ENCODE measurements around the gene NFIL3. TPM values are rescaled to one million over a fixed set of nuclear protein-coding genes. Genes with fewer than 3 reads are reported as not detected.
A peak's percentile ranks its signal among the peaks of the same experiment; 100 is the strongest.
"Not testable (repeated sequence)": the region's sequence is repeated elsewhere in the genome, so short reads cannot be mapped to it uniquely, and the experiment has no call there.

NFIL3 gene, protein sequence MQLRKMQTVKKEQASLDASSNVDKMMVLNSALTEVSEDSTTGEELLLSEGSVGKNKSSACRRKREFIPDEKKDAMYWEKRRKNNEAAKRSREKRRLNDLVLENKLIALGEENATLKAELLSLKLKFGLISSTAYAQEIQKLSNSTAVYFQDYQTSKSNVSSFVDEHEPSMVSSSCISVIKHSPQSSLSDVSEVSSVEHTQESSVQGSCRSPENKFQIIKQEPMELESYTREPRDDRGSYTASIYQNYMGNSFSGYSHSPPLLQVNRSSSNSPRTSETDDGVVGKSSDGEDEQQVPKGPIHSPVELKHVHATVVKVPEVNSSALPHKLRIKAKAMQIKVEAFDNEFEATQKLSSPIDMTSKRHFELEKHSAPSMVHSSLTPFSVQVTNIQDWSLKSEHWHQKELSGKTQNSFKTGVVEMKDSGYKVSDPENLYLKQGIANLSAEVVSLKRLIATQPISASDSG
- polyA plus RNA-seq = 100 to 1,000 TPM in 2 of 3 donors, 10 to 100 TPM in 1; 16.3 to 273 (median 153) TPM

- 0% methylated on average over 46 to 90 of the region's 92 CpGs for WGBS, 3 donors
- H3K27ac ChIP-seq (ENCODE audit: low read depth, low read length) = peak within 1 kb of the TSS; percentile 100
Measured at GRCh38 chr9:91423785-91424402, at the start of gene NFIL3. Gene NFIL3 (minus strand): TSS chr9:91423832. CDS start chr9:91410734, 13,098 bp downstream.

- 81 to 90% (median 87%) methylated on average over 3 of the region's 3 CpGs for WGBS, 3 donors
- not testable (repeated sequence) for H3K27ac ChIP-seq (ENCODE audit: low read depth, low read length)
Measured at GRCh38 chr9:91471524-91471923, 47.9 kb upstream of the NFIL3 start.

GRCh38 chr9:91465420-91465819 is 41.8 kb upstream of the NFIL3 start:
- 53 to 83% (median 82%) methylated on average over 2 of the region's 2 CpGs for WGBS, 3 donors
- H3K27ac ChIP-seq (ENCODE audit: low read depth, low read length) = no peak overlapping the region

GRCh38 chr9:91458906-91459305 is 35.3 kb upstream of the NFIL3 start:
- WGBS, 3 donors = 84 to 93% (median 92%) methylated on average over 2 of the region's 2 CpGs
- H3K27ac ChIP-seq (ENCODE audit: low read depth, low read length) = no peak overlapping the region

GRCh38 chr9:91452844-91453243 is 29.2 kb upstream of the NFIL3 start:
- no peak overlapping the region for H3K27ac ChIP-seq (ENCODE audit: low read depth, low read length)
- WGBS, 3 donors = 93 to 99% (median 93%) methylated on average over 1 of the region's 1 CpG

- WGBS, 3 donors = 77 to 95% (median 78%) methylated on average over 2 of the region's 2 CpGs
Measured at GRCh38 chr9:91451431-91452270, 28.0 kb upstream of the NFIL3 start.

DNA sequence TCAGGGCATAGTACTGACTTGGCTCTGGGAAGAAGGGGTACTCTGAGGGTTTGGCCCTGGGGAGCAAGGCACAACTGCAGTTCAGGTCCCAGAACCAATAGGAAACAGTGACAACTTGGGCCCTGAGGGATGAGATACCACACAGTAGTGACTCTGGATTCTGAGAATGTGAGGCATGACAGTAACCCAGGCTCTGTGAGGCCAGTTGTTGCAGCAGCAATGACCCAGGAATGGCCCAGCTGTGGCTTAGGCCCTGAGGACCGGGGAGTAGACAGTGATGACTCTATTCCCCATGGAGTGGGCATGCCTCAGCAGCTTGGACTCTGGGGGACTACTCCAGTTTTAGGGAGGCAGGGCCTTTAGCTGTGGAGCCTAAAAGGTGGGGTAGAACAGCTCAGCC is 21.5 kb upstream of the NFIL3 start:
- 70 to 88% (median 85%) methylated on average over 1 of the region's 1 CpG for WGBS, 3 donors
- H3K27ac ChIP-seq (ENCODE audit: low read depth, low read length) = no peak overlapping the region

More at GRCh38 chr9:91451431-91452270, 28.0 kb upstream of the NFIL3 start:
- no peak overlapping the region for H3K27ac ChIP-seq (ENCODE audit: low read depth, low read length)

DNA sequence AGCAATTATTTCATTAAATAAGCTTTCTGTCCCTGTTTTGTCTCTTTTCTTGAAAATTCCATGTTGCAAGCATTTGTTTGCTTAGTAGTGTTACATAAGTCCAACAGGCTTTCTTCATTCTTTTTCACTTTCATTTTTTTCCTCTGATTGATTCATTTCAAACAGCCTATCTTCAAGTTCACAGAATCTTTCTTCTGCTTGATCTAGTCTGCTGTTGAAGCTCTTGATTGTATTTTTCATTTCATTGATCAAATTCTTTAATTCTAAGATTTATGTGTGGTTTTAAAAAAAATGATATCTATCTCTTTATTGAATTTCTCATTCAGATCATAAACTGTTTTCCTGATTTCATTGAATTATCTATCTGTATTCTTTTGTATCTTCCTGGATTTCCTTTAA is 20.4 kb upstream of the NFIL3 start:
- H3K27ac ChIP-seq (ENCODE audit: low read depth, low read length) = no peak overlapping the region

GRCh38 chr9:91443321-91443993 is 19.8 kb upstream of the NFIL3 start:
- 72 to 85% (median 76%) methylated on average over 8 of the region's 8 CpGs for WGBS, 3 donors

DNA sequence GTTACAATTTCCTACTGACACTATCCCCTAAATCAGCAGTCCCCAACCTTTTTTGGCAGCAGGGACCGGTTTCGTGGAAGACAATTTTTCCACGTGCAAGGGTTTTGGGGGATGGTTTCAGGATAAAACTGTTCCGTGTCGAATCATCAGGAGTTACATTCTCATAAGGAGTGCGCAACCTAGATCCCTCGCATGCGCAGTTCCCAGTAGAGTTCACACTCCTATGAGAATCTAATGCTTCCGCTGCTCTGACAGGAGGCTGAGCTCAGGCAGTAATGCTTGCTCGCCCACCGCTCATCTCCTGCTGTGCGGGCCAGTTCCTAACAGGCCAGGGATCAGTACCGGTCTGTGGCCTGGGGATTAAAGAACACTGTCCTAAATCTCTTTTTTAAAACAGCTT is 13.2 kb upstream of the NFIL3 start:
- 91 to 93% (median 91%) methylated on average over 13 of the region's 13 CpGs for WGBS, 3 donors
- H3K27ac ChIP-seq (ENCODE audit: low read depth, low read length) = no peak overlapping the region

More at GRCh38 chr9:91443321-91443993, 19.8 kb upstream of the NFIL3 start:
- H3K27ac ChIP-seq (ENCODE audit: low read depth, low read length) = no peak overlapping the region

DNA sequence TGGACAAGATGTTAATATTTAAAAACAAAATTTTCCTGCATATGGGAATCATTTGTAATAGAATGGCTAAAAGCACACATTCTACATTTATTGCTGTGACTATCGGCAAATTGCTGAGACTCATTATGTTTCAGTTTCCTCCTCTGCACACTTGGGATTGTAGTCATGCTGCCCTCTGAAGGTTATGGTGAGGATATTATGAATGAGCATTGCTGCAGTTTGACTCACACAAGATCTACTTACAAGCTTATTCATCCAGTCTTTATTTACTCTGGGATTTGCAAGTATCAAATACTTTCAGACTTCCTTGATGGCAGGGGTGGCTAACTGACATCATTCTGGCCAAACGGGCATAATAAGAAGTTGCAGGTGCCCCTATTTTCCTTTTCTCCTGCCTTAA is 9.5 kb upstream of the NFIL3 start:
- H3K27ac ChIP-seq (ENCODE audit: low read depth, low read length) = no peak overlapping the region
- WGBS, 3 donors = 19 to 26% (median 19%) methylated on average over 2 of the region's 2 CpGs

GRCh38 chr9:91431485-91431884 is 7.9 kb upstream of the NFIL3 start:
- no peak overlapping the region for H3K27ac ChIP-seq (ENCODE audit: low read depth, low read length)
- WGBS, 3 donors = 85 to 90% (median 89%) methylated on average over 5 of the region's 5 CpGs

- WGBS, 3 donors = 85 to 86% (median 85%) methylated on average over 8 of the region's 8 CpGs
- H3K27ac ChIP-seq (ENCODE audit: low read depth, low read length) = no peak overlapping the region
Measured at GRCh38 chr9:91429501-91429900, 5.9 kb upstream of the NFIL3 start.

GRCh38 chr9:91428927-91429351 is 5.3 kb upstream of the NFIL3 start:
- WGBS, 3 donors = 28 to 72% (median 31%) methylated on average over 5 of the region's 5 CpGs
- H3K27ac ChIP-seq (ENCODE audit: low read depth, low read length) = no peak overlapping the region

- 31 to 76% (median 44%) methylated on average over 2 of the region's 2 CpGs for WGBS, 3 donors
- peak overlapping the region; percentile 51 for H3K27ac ChIP-seq (ENCODE audit: low read depth, low read length)
Measured at GRCh38 chr9:91428436-91428835, 4.8 kb upstream of the NFIL3 start.

- peak overlapping the region; percentile 51 for H3K27ac ChIP-seq (ENCODE audit: low read depth, low read length)
Measured at GRCh38 chr9:91427873-91428272, 4.2 kb upstream of the NFIL3 start.

GRCh38 chr9:91426123-91426745 is 2.6 kb upstream of the NFIL3 start:
- H3K27ac ChIP-seq (ENCODE audit: low read depth, low read length) = no peak overlapping the region
- WGBS, 3 donors = 24 to 35% (median 29%) methylated on average over 3 of the region's 3 CpGs

More at GRCh38 chr9:91427873-91428272, 4.2 kb upstream of the NFIL3 start:
- 56 to 88% (median 63%) methylated on average over 2 of the region's 2 CpGs for WGBS, 3 donors

GRCh38 chr9:91425271-91425670 is 1.6 kb upstream of the NFIL3 start:
- 47 to 79% (median 54%) methylated on average over 9 of the region's 9 CpGs for WGBS, 3 donors
- H3K27ac ChIP-seq (ENCODE audit: low read depth, low read length) = peak overlapping the region; percentile 100

Data from adipose tissue (tissue), 3 donors.